Ovary (tissue), 9 donors: ENCODE measurements around the gene SPATC1L. TPM values are rescaled to one million over a fixed set of nuclear protein-coding genes. Genes with fewer than 3 reads are reported as not detected.

ENCODE experiments used
- DNase-seq, 5 donors: peaks; one replicate each; pipeline ENCODE4 v3.0.0-alpha.2; 2019 to 2020
- H3K27ac ChIP-seq, 2 donors: fragments of 200-600 bp; one replicate each; pipeline versions ENCODE4 v1.5.1 to v1.8.0; 2019 to 2022
- H3K27me3 ChIP-seq: fragments of 200-600 bp; one replicate; pipeline ENCODE4 v1.8.0; 2022
- H3K36me3 ChIP-seq: fragments of 200-600 bp; sonication (generic); one replicate; pipeline ENCODE4 v1.5.1; 2019
- H3K4me1 ChIP-seq: one replicate; pipeline ENCODE4 v1.8.1; 2013; ENCODE audit warnings: mild to moderate bottlenecking, moderate library complexity; ENCODE audit not compliant: insufficient read depth
- H3K4me3 ChIP-seq: fragments of 200-600 bp; sonication (generic); one replicate; pipeline ENCODE4 v1.5.1; 2017
- H3K9me3 ChIP-seq, 2 donors: fragments of 200-600 bp in 1 of 2; sonication (generic) in 1 of 2; one replicate each; pipeline versions ENCODE4 v1.5.1 to v1.8.1; 2013 to 2019; ENCODE audit warnings: mild to moderate bottlenecking in 1 of 2, moderate library complexity in 1 of 2
- CTCF ChIP-seq, 3 donors: fragments of 450-650 bp in 2 of 3; fragments of 200-600 bp in 1 of 3; IDR thresholded peaks; one replicate each; pipeline versions ENCODE4 v1.5.1 to v1.8.0; 2016 to 2022; ENCODE audit warnings: antibody characterized with exemption in 3 of 3, mild to moderate bottlenecking in 1 of 3
- EP300 ChIP-seq: sonication (generic); formaldehyde crosslinking; IDR thresholded peaks from one replicate; pipeline ENCODE4 v1.6.1; 2017; ENCODE audit warnings: antibody characterized with exemption
- POLR2A ChIP-seq: fragments of 450-650 bp; IDR thresholded peaks from one replicate; pipeline ENCODE4 v1.6.1; 2017; ENCODE audit warnings: antibody characterized with exemption, mild to moderate bottlenecking, moderate library complexity
- WGBS, 3 donors: extraction: QIAGEN DNeasy Blood & Tissue Kit in 1 of 3; methylation state at CpG; one replicate each; pipeline versions ENCODE4 v1.1.5 to v1.1.7; 2013 to 2017; 5-methylcytosine and 5-hydroxymethylcytosine counted together
- intact Hi-C, 4 donors: fragments of 100-400 bp; cut with DNase I; formaldehyde crosslinking; loops; one replicate each; pipeline versions ENCODE4 v1.11.0 to v1.15.1; 2022 to 2023
- polyA plus RNA-seq, 2 donors: library from polyadenylated mRNA; stranded (reverse); fragments of 200-250 nt in 1 of 2; fragments of 350-450 nt in 1 of 2; fragmentation: Illumina TruSeq in 1 of 2; extraction: RNeasy Lipid Tissue Mini Kit (QIAGEN cat#74804) in 1 of 2; gene quantifications; one replicate each; pipeline ENCODE4 v1.2.3, GENCODE V29; 2013 to 2014
- total RNA-seq, 7 donors: library from RNA; depleted of rRNA in 2 of 7; stranded (reverse); fragments of >200 nt in 2 of 7; fragmentation: NEBNext Ultra II Directional in 3 of 7; extraction: Animal tissue kit (Norgen Biotek cat#: 25700) in 3 of 7; gene quantifications; one replicate each; pipeline versions ENCODE4 v1.1.0 to v1.2.4, GENCODE V29; 2016 to 2023
- donor health status: DM: no; HTN: no; CAD: no; lungs with moderate emphysema.
- donor health status: DM: no; HTN: no; CAD: no.
- donor health status: Bipolar disorder and iron deficiency.
- donor health status: DM: yes; HTN: yes; CAD: no.
- donor health status: DM: no; HTN: no; CAD: no.
- donor health status: DM: yes; HTN: yes; CAD: no.

Gene SPATC1L
- total and polyA plus RNA-seq, 9 donors, result 2.8 to 21.3 (median 14.9) TPM

DNA sequence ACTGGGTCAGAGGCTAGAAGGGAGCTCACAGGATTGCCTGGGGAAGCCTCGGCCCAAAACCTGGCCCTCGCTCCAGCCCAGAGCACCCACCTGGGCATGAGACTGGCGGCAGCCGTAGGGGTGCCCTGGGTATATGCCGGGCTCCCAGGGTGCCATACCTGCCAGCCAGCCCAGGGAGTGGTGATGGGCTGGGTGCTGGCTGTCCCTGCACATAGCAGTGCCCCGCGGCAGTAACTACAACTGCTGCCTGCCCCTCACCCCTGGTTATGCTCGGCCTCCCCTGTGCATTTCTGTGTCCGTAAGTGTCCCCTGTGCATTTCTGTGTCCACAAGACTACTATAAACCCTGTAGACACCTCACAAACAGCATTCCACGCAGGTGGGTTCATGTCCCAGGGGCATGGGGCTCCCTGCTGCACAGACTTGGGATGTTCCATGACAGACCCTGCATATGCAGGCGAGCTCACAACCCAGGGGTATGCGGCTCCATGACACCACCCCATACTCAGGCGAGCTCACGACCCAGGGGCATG is 5.8 kb upstream of the SPATC1L start:
- DNase-seq, result peak in 1 of 5 donors; percentile 18

GRCh38 chr21:46189213-46189958 is 5.1 kb upstream of the SPATC1L start:
- 61 to 74% (median 65%) methylated on average over 9 of the region's 9 CpGs for WGBS, 3 donors
- TF ChIP-seq EP300, result no peak
- no peak for TF ChIP-seq POLR2A
- no peak for TF ChIP-seq CTCF (IDR thresholded peaks at IDR 0.05)
- H3K36me3 ChIP-seq, result no peaks in the 10 kb centered on the region

More for the DNA sequence above, 5.8 kb upstream of the SPATC1L start:
- Histone ChIP-seq H3K36me3 (no peaks in the 10 kb centered on the region), H3K27me3 (no peaks in the 10 kb centered on the region), H3K9me3 (no peaks in the 10 kb centered on the region), H3K27ac (peak overlapping the region in 1 of 2 donors; percentile 9), H3K4me3 (no peak overlapping the region), H3K4me1 (peaks cover 4% of the 10 kb centered on the region)
- intact Hi-C loops, result no loop called here
- TF ChIP-seq CTCF (IDR thresholded peaks at IDR 0.05) (no peak), POLR2A (no peak), EP300 (no peak)
- 92 to 95% (median 94%) methylated on average over 9 to 14 of the region's 14 CpGs for WGBS, 3 donors

DNA sequence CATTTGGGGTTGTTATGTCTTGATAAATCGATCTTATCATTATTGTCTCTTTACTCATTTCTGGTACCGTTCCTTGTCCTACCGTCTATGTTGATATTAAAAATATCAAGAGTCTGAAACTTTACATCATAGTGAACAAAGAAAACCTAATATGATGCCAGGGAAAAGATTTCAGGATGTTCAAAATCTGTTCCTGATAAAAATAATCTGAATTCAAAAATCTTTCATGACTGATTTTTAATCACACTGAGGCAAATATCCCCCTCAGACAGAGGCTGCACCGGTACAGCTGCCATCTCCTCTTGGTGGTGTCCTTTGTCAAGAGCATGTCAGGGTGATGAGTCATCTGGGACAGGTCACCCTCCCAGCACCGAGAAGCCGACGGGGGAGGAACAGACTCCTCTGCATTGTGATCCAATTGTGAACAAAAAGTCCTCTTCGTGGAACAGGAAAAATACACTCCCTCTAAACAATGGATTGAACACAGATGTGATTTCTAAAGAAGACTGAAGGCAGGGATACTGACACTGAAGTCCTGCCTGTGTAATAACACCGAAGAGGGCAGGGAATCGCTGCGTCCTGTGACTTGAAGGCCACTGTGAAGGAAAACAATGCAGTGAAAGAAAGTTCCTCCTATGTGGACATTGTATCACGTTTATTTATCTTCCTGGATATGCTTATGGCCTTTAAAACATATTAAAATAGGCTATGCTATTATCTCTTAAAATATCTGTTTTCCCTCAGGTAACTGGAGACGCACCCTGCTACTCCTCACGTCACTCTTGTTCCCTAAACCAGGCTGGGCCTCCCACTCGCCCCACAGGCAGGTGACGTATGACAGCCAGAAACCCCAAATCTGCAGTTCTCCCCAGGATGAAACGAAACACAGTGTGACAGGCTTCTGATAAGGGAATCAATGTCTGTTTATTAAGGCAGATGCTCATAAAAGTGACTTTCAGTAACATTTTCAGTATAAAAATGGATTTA is 4.3 kb upstream of the SPATC1L start:
- no peak for TF ChIP-seq POLR2A
- Histone ChIP-seq H3K4me1 (peaks cover 4% of the 10 kb centered on the region), H3K27me3 (no peaks in the 10 kb centered on the region), H3K36me3 (no peaks in the 10 kb centered on the region), H3K9me3 (no peaks in the 10 kb centered on the region), H3K4me3 (no peak overlapping the region), H3K27ac (no peak overlapping the region)
- peak in 4 of 5 donors; percentile 34 to 61 (median 58) for DNase-seq
- intact Hi-C loops, result no loop called here
- 32 to 39% (median 39%) methylated on average over 17 of the region's 17 CpGs for WGBS, 3 donors

More at GRCh38 chr21:46189213-46189958, 5.1 kb upstream of the SPATC1L start:
- H3K4me3 ChIP-seq, result no peak overlapping the region
- DNase-seq, result peak in 1 of 5 donors; percentile 19
- H3K9me3 ChIP-seq, result no peaks in the 10 kb centered on the region
- H3K4me1 ChIP-seq, result peaks cover 4% of the 10 kb centered on the region
- no peaks in the 10 kb centered on the region for H3K27me3 ChIP-seq
- intact Hi-C loops, result no loop called here
- H3K27ac ChIP-seq, result peak overlapping the region in 1 of 2 donors; percentile 9

GRCh38 chr21:46187814-46188213 is 3.6 kb upstream of the SPATC1L start:
- 67 to 72% (median 71%) methylated on average over 7 of the region's 7 CpGs for WGBS, 3 donors
- DNase-seq, result peak in 1 of 5 donors; percentile 20
- intact Hi-C loops, result no loop called here
- no peaks in the 10 kb centered on the region for H3K27me3 ChIP-seq
- no peaks in the 10 kb centered on the region for H3K36me3 ChIP-seq
- H3K4me1 ChIP-seq, result peaks cover 7% of the 10 kb centered on the region
- H3K9me3 ChIP-seq, result no peaks in the 10 kb centered on the region
- H3K4me3 ChIP-seq, result no peak overlapping the region
- TF ChIP-seq POLR2A, result no peak
- TF ChIP-seq CTCF (IDR thresholded peaks at IDR 0.05), result no peak
- no peak for TF ChIP-seq EP300
- no peak overlapping the region for H3K27ac ChIP-seq
